Hepatocyte (in vitro differentiated cells): ENCODE data around the gene IREB2. TPM values are rescaled to one million over a fixed set of nuclear protein-coding genes. Genes with fewer than 3 reads are reported as not detected.

Experiments used
- DNase-seq: peaks from one replicate; pipeline ENCODE4 v3.0.0-alpha.2; 2016; ENCODE audit warnings: low spot score
- H2AFZ ChIP-seq: fragments of 200-600 bp; sonication (generic); 2 replicates; pipeline ENCODE4 v1.6.0; 2016; ENCODE audit warnings: antibody characterized with exemption, mild to moderate bottlenecking
- H3K27ac ChIP-seq: fragments of 200-600 bp; sonication (generic); 2 replicates; pipeline ENCODE4 v1.5.1; 2016; ENCODE audit warnings: mild to moderate bottlenecking
- H3K27me3 ChIP-seq: fragments of 200-600 bp; sonication (generic); 2 replicates; pipeline ENCODE4 v1.6.1; 2016
- H3K36me3 ChIP-seq: fragments of 200-600 bp; sonication (generic); replicated peaks from 2 replicates; pipeline ENCODE4 v1.5.1; 2016; ENCODE audit warnings: low read depth; ENCODE audit not compliant: insufficient read depth
- H3K4me1 ChIP-seq: fragments of 200-600 bp; sonication (generic); 2 replicates; pipeline ENCODE4 v1.5.1; 2016; ENCODE audit warnings: mild to moderate bottlenecking, moderate library complexity; ENCODE audit not compliant: insufficient read depth
- H3K4me2 ChIP-seq: fragments of 200-600 bp; sonication (generic); 2 replicates; pipeline ENCODE4 v1.6.0; 2016
- H3K4me3 ChIP-seq: fragments of 200-600 bp; sonication (generic); 2 replicates; pipeline ENCODE4 v1.5.1; 2016; ENCODE audit warnings: mild to moderate bottlenecking
- H3K79me2 ChIP-seq: fragments of 200-600 bp; sonication (generic); 2 replicates; pipeline ENCODE4 v1.6.0; 2017; ENCODE audit warnings: mild to moderate bottlenecking
- H3K9me2 ChIP-seq: fragments of 200-600 bp; sonication (generic); replicated peaks from 2 replicates; pipeline ENCODE4 v1.6.0; 2017; ENCODE audit warnings: mild to moderate bottlenecking; ENCODE audit not compliant: insufficient read depth
- H3K9me3 ChIP-seq: fragments of 200-600 bp; sonication (generic); 2 replicates; pipeline ENCODE4 v1.5.1; 2016; ENCODE audit warnings: low read depth, mild to moderate bottlenecking
- H4K20me1 ChIP-seq: fragments of 200-600 bp; sonication (generic); 2 replicates; pipeline ENCODE4 v1.6.0; 2016; ENCODE audit warnings: mild to moderate bottlenecking; ENCODE audit not compliant: insufficient read depth, poor library complexity, severe bottlenecking
- EZH2 ChIP-seq: fragments of 200-600 bp; sonication (generic); IDR thresholded peaks from 2 replicates; pipeline ENCODE4 v1.6.1; 2016; ENCODE audit warnings: antibody characterized with exemption, mild to moderate bottlenecking, borderline replicate concordance
- EZH2phosphoT487 ChIP-seq: fragments of 200-600 bp; sonication (generic); IDR thresholded peaks from one replicate; pipeline ENCODE4 v1.6.1; 2018; ENCODE audit warnings: antibody characterized with exemption, mild to moderate bottlenecking, low read depth, moderate library complexity; ENCODE audit not compliant: unreplicated experiment, severe bottlenecking
- WGBS: methylation state at CpG from one replicate; pipeline ENCODE4 v1.1.6; 2016; ENCODE audit warnings: low lambda C conversion rate; ENCODE audit errors: missing lambda C conversion rate; 5-methylcytosine and 5-hydroxymethylcytosine counted together
- polyA plus RNA-seq: library from polyadenylated mRNA; unstranded; fragments of >200 nt; fragmentation: Nextera tagmentation; extraction: Ambion mirVana; gene quantifications from 2 replicates; pipeline ENCODE4 v1.2.1, GENCODE V29; 2016
- total RNA-seq: library from RNA; depleted of rRNA; stranded (reverse); fragments of >200 nt; gene quantifications from 2 replicates; pipeline ENCODE4 v1.2.3, GENCODE V29; 2014
- TF ChIP-seq, protein P1 (sequence below): fragments of 200-600 bp; sonication (generic); IDR thresholded peaks from 2 replicates; pipeline ENCODE4 v1.5.1; 2016; ENCODE audit warnings: antibody characterized with exemption, mild to moderate bottlenecking; ENCODE audit not compliant: poor library complexity

Gene IREB2, protein sequence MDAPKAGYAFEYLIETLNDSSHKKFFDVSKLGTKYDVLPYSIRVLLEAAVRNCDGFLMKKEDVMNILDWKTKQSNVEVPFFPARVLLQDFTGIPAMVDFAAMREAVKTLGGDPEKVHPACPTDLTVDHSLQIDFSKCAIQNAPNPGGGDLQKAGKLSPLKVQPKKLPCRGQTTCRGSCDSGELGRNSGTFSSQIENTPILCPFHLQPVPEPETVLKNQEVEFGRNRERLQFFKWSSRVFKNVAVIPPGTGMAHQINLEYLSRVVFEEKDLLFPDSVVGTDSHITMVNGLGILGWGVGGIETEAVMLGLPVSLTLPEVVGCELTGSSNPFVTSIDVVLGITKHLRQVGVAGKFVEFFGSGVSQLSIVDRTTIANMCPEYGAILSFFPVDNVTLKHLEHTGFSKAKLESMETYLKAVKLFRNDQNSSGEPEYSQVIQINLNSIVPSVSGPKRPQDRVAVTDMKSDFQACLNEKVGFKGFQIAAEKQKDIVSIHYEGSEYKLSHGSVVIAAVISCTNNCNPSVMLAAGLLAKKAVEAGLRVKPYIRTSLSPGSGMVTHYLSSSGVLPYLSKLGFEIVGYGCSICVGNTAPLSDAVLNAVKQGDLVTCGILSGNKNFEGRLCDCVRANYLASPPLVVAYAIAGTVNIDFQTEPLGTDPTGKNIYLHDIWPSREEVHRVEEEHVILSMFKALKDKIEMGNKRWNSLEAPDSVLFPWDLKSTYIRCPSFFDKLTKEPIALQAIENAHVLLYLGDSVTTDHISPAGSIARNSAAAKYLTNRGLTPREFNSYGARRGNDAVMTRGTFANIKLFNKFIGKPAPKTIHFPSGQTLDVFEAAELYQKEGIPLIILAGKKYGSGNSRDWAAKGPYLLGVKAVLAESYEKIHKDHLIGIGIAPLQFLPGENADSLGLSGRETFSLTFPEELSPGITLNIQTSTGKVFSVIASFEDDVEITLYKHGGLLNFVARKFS
- total RNA-seq (46.6 and 54.0 TPM in 2 replicates), polyA plus RNA-seq (20.4 and 22.7 TPM in 2 replicates)

DNA sequence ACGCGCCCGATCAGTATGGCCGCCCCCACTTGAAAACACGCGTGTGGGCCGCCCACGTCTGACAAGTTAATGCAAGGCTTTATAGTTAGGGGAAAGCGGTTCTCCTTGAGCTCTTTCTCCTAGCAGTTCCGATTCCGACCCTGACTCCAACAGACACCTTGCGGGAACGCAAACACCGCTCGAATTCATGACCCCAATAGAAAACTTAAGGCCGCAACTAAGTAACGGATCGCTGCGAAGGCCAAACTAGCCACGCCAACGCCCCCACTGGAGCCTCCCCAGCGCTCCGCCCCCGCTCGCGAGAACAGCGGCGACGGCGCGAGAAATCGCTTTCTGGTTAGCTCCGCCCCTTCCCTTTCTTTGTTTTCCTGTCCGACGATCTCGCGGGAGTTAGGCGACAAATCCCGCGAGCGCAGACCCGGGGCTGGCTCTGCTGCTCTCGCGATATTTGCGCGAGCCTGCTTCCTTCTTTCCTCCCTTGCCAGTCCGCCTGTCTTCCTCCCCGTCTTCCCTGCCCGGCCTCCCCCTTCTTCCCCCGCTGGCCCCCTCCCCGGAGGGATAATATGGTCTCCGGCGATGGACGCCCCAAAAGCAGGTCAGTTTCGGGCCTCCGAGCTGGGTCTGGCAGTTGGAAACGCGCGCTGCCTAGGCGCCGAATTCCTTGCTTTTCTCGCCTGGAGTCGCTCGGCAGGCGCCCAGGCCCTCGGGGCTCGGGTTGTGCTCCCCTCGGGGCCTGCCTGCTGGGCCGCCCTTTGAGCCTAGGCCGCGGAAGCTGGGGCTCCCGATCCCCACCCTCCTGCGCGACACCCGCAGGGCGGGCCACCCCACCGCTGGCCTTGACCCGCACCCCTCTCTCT is at the start of gene IREB2:
TSS of gene IREB2 (plus strand) at position 455 of the 857 bp plus-strand sequence. CDS start at position 577, 122 bp downstream.
- Histone ChIP-seq H3K9me3 (no peaks in the 10 kb centered on the region), H3K9me2 (no peaks in the 10 kb centered on the region), H3K4me2 (peak within 1 kb of the TSS; percentile 95), H3K4me3 (peak within 1 kb of the TSS; percentile 77), H3K79me2 (peaks cover 48% of the 10 kb centered on the region), H3K27me3 (no peaks in the 10 kb centered on the region), H3K27ac (peak within 1 kb of the TSS; percentile 98), H4K20me1 (peaks cover 35% of the 10 kb centered on the region), H3K4me1 (peaks cover 24% of the 10 kb centered on the region), H2AFZ (peak within 1 kb of the TSS; percentile 72), H3K36me3 (no peaks in the 10 kb centered on the region)
- TF ChIP-seq EZH2phosphoT487 (no peak), EZH2 (no peak)
- TF ChIP-seq, protein P1, sequence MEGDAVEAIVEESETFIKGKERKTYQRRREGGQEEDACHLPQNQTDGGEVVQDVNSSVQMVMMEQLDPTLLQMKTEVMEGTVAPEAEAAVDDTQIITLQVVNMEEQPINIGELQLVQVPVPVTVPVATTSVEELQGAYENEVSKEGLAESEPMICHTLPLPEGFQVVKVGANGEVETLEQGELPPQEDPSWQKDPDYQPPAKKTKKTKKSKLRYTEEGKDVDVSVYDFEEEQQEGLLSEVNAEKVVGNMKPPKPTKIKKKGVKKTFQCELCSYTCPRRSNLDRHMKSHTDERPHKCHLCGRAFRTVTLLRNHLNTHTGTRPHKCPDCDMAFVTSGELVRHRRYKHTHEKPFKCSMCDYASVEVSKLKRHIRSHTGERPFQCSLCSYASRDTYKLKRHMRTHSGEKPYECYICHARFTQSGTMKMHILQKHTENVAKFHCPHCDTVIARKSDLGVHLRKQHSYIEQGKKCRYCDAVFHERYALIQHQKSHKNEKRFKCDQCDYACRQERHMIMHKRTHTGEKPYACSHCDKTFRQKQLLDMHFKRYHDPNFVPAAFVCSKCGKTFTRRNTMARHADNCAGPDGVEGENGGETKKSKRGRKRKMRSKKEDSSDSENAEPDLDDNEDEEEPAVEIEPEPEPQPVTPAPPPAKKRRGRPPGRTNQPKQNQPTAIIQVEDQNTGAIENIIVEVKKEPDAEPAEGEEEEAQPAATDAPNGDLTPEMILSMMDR: no peak
- peak; percentile 100 for DNase-seq
- 1% methylated on average over 70 of the region's 78 CpGs for WGBS

DNA sequence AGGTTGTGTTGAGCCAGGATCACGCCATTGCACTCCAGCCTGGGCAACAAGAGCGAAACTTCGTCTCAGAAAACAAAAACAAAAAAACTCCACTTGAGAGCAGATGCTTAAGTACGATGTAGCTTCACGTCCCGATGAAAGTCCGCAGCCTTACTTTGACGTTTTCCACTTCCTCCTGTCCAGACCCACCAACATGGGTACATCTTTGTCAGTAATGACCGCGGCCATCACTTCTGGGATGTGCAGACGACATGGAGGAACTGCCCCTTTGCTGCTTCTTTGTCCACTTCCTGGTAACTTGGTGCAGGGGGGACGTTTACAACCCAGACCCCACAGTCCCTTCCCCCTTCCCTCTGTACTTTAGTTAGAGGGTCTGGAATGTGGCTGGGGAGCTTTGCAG is 49.2 kb upstream of the IREB2 start:
- 86% methylated on average over 12 of the region's 12 CpGs for WGBS
- peak overlapping the region; percentile 11 for H3K4me2 ChIP-seq
- no peaks in the 10 kb centered on the region for H4K20me1 ChIP-seq
- TF ChIP-seq EZH2 (no peak), EZH2phosphoT487 (no peak)
- TF ChIP-seq, protein P1: no peak
- no peaks in the 10 kb centered on the region for H3K27me3 ChIP-seq
- no peak for DNase-seq
- H3K4me3 ChIP-seq: no peak overlapping the region
- H3K27ac ChIP-seq: peak overlapping the region; percentile 73
- no peaks in the 10 kb centered on the region for H3K79me2 ChIP-seq
- no peak overlapping the region for H2AFZ ChIP-seq
- H3K9me2 ChIP-seq: no peaks in the 10 kb centered on the region
- peaks cover 28% of the 10 kb centered on the region for H3K4me1 ChIP-seq
- no peaks in the 10 kb centered on the region for H3K9me3 ChIP-seq
- no peaks in the 10 kb centered on the region for H3K36me3 ChIP-seq

DNA sequence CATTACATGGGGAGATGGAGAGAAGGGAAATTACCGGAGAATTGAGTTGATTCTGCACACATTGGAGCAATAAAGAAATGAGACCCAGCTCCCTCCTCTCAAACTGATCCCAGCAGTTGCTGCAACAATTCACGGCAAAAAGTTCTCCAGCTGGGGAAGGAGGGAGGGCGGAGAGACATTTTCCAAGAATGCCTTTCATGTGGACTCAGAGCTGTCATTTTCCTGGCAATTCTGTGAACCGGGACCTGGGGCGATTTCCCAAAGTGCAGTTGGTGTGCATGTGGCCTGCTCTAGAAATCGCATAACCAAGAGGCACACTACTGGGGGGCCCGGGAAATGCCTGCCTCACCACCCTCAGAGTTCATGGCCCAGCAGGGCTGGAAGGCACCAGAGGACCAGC is 48.7 kb upstream of the IREB2 start:
- H3K27me3 ChIP-seq: no peaks in the 10 kb centered on the region
- H3K9me3 ChIP-seq: no peaks in the 10 kb centered on the region
- H3K79me2 ChIP-seq: no peaks in the 10 kb centered on the region
- peak; percentile 45 for DNase-seq
- H3K27ac ChIP-seq: peak overlapping the region; percentile 73
- H3K4me3 ChIP-seq: no peak overlapping the region
- no peak overlapping the region for H2AFZ ChIP-seq
- H3K9me2 ChIP-seq: no peaks in the 10 kb centered on the region
- peak overlapping the region; percentile 11 for H3K4me2 ChIP-seq
- H3K36me3 ChIP-seq: no peaks in the 10 kb centered on the region
- H3K4me1 ChIP-seq: peaks cover 28% of the 10 kb centered on the region
- 54% methylated on average over 7 of the region's 7 CpGs for WGBS
- no peaks in the 10 kb centered on the region for H4K20me1 ChIP-seq
- TF ChIP-seq, protein P1: no peak
- TF ChIP-seq EZH2 (no peak), EZH2phosphoT487 (no peak)
